Dedifferentiated amniotic fluid mesenchymal stem cell (primary cell): ENCODE results near the gene HLF.
"Not testable (repeated sequence)": the region's sequence is repeated elsewhere in the genome, so short reads cannot be mapped to it uniquely, and the experiment has no call there.

Experiments used
- DNase-seq: peaks from one replicate; pipeline ENCODE4 v3.0.0-alpha.2; 2016; ENCODE audit errors: extremely low spot score

The HLF gene

DNA sequence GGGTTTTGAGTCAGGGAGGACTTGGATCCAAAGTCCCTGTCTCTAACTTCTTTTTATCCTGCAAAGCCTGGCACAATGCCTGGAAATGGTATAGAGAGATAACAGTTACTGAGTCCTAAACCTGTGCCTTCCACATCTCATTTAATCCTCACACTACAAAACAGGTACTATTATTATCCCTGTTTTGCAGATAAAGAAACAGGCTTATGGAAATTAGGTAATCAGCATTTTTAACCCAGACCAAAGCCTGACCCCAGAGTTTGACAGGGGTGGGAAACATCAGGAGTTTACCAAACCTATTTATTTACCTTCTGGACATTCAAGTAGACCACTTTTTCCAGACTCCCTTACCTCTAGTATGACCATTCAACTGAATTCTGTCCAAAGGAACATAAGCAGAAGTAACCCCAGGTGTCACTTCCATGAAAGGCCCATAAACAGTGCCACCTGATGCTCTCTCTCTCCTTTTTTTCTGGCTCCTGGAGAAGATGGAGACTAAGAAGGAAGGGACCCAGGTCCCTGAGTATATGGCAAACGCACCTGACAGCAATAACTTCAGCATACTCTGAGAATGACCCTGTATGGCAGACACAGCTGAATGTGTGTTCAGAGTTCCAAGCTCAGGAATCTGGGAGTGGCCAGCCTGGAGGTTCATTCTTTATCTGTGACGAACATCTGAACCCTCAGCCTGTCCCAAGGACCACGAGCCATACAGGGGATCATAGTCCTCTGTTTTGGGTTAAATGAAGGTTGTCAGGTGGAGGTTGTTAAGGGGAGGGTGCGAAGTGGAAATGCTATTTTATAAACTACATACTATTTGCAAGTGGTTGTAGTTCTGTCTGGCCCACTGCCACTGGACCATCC, 62.7 kb downstream of the HLF start:
- DNase-seq, result no peak

- DNase-seq, result not testable (repeated sequence)
Observed at GRCh38 chr17:55328514-55328913, 63.8 kb downstream of the HLF start.

DNA sequence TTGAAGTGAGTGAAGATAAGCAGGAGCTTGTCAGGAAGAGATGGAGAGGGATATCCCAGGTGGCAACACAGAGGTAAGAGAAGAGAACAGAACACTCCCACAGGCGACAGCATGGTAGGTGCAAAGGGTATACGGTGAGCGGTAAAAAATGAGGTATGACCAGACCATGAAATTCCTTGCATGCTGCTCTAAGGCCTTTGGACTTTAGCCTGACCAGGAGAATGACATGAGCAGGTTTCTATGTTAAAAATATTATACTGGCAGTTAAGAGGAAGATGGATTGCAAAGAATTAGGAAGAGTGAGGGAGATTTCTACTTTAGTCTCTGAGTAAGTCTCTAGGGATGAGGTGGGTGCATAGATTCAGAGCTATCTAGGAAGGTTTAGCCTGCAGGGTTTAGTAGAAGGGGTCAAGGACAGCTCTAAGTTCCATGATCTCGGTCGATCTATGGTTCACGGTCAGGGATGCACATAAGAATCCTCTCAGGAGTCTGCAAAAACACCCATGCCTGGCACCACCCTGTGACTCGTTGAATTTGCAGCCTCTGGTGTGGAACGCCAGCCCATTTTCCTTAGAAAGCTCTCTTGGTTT, 65.7 kb downstream of the HLF start:
- DNase-seq, result no peak

- DNase-seq, result no peak
Observed at GRCh38 chr17:55332296-55333041, 67.7 kb downstream of the HLF start.

GRCh38 chr17:55334285-55334684, 69.5 kb downstream of the HLF start:
- no peak for DNase-seq

DNA sequence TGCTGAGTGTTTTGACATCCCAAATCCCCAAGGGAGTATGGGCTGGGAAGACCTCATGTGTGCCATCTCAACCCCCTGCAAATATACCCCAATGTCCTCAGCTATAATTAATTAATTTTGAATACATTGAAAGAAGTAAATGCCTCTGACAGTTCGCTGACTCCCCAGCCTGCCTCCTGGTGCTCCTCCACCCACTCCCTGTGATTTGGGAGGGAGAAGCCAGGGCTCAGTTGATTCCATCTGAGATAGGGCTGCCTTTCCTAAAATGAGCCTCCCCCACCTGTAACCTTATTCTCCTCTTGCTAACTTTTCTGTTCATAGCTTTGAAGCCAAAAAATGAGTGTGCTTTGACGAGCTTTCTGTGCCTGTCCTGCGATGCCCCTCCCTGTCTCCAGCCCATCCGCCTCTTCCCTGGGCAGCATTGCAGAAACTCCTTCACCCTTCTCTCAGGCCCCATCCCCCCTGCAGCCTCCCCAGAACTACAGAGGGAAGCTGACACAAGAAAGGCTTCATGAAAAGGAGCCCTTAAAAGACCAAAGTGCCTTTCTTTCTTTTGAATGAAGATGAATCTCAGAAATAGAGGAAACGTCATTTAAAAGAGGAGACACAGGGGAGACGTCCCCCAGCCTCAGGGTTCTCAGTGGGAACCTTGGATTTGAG, 70.3 kb downstream of the HLF start:
- DNase-seq, result no peak

DNA sequence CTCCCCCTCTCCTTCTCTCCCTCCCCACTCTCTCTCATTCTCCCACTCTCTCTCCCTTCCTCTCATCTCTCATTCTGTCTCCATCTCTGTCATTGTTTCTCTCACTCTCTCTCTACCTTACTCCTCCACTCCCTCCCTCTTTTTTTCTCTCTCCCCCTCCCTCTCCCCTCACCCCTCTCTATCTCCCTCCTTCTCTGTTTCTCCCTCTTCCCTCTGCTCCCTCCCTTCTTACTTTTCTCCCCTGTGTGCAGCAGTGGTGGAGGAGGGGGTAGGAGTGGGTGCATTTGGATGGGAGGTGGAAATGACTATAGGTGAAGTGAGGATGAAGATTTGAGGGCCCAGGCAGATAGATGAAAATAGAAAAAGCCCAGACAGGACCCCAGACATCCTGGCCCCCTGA, 70.9 kb downstream of the HLF start:
- no peak for DNase-seq

DNA sequence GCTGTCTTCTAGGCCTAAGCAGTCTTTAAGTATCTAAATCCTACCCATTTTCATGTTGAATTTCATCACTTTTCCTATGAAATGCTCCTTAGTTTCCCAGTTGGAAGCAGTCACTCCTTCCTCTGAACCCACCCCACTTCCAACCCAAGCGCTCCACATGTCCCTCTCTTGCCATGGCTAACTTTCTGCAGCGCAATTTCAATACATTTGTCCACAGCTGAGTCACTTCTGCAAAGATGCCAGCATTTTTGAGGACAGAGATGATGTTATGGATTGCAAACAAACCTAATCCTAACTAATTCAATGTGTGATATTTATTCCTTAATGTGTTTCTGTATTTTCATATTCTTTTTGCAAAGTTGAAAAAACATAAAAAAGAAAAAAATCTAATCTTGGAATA, 71.7 kb downstream of the HLF start:
- DNase-seq, result no peak

GRCh38 chr17:55340176-55340575, 75.4 kb downstream of the HLF start:
- no peak for DNase-seq

- no peak for DNase-seq
Observed at GRCh38 chr17:55340686-55341085, 75.9 kb downstream of the HLF start.

DNA sequence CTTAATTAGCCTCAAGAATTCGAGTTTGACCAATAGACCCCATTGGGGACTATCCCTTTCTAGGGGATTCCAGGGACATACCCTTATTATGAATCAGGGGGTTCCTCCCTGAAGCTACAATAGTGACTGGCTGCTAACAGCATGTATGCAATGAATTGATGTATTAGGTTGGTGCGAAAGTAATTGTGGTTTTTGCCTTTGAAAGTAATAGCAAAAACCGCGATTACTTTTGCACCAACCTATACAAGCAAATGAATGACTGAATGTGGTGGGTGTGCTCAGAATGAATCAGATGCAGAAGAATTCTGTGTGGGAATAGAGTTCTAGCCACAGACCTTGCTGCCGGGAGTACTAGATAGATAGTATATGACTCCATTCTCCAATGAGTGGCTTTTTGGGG, 76.7 kb downstream of the HLF start:
- no peak for DNase-seq

DNA sequence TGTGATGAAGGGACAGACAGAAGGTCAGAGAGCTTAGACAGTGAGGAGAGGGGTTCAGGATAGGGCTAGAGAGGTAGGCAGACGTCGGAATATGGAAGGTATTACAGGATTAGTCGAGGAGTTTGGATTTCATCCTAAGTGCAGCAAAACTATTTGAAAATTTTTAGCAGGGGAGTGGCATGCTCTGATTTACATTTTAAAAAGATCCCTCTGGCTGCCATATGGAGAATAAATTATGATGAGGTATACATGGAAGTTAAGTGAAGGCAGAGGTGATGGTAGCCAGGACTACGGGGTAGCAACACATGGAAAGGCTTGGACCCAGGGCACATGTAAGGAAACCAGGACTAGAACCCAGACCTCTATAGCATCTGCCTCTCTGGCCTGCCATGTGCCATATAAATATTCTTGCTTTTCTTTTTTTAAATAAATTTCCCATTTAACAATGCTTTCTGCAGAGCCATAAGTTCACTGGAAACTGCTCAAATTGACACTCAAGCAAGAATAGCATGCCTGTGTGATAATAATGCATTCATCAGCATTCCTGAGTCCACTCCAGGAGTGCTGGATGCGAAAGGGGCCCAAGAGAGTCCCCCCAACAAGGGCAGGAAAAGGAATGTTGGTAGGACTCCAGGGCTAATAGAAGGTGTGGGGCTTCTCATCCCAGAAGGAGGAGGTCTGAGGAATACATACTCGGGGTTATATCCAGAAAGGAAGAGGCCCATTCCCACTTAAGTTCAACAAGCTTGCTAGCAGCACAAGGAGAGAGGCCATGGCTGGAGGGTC, 78.2 kb downstream of the HLF start:
- DNase-seq, result no peak

- no peak for DNase-seq
Observed at GRCh38 chr17:55343900-55344513, 79.2 kb downstream of the HLF start.

GRCh38 chr17:55344514-55344997, 79.8 kb downstream of the HLF start:
- DNase-seq, result no peak

DNA sequence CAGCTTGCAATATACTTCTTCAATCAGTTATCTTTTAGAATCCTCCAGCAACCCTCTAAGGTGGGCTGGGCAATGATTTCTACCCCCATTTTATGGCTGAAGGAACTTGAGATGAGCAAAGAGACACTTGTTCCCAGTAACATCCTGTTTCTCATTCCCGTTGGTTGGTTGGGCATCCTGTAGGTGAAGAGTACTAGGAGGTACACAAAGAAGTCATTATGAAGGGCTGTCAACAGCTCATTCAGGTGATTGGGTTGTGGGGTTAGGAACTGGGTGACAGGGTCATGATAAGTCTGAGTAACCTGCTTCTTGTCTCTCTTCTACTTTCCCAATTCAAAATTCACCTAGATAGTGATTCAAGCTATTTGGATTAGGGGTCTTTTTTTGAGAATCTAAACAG, 80.4 kb downstream of the HLF start:
- no peak for DNase-seq

DNA sequence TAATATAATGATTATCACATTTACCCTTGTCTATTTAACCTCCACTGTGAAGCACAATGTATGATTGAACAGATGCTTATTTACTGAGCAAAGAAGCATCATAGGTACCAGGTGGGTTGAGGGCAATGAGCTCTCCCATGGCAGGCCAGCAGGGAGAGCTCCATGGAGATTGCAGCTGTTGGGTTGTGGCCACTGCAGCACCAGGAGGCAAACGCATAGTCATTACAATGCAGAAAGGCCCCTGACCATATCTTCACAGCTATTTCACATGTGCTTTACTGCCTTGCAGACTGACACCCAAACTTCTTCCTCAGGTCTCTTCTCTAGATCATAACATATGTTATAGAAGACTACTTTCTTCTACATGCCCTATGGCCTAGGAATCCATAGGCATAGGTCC, 81.9 kb downstream of the HLF start:
- DNase-seq, result no peak

- no peak for DNase-seq
Observed at GRCh38 chr17:55347341-55347740, 82.6 kb downstream of the HLF start.

DNA sequence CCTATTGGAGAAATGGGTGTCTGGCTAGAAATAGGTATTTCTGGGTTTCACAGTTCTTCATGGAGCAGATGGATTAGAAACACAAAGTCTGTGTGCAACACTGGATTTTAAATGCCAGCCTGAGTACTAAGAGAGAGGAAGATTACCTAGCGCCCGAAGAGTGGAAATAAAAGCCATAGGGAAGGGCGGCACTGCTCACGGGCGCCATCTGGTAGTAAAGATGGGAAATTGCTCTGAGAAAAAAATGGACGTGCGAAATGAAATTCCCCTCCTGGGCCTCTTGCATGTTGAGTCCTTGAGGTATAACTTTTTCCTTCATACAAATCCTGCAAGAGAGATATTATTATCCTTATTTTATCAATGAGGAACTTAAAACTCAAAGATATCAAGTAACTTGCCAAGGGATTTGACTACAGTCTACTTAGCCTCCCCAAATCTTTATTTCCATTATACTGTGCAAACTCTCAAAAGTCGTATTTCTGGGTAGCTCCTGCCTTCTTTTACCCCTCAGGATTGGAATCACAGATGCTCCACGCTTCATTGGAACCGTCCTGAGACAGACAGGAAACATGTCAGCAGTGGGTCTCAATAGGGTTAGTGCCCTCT, 84.1 kb downstream of the HLF start:
- DNase-seq, result peak; percentile 63

DNA sequence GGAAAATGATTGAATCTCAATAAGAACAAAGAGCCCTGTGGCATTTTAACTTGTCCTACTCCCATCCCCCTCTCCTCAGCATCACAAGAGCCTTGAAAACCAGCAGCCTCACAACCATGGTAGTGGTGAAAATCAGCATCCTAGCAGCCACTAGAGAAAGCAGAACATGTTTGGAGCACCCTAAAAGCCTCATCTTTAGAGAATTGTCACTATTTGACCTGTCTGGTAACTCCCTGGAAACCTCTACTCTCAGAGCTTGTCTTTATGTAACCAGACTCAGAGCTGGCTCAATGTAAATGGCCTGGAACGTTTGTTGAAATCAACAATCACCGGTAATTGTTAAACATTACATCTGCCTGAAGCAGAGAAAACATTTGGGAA, 86.1 kb downstream of the HLF start:
- no peak for DNase-seq

- no peak for DNase-seq
Observed at GRCh38 chr17:55351226-55351625, 86.5 kb downstream of the HLF start.

DNA sequence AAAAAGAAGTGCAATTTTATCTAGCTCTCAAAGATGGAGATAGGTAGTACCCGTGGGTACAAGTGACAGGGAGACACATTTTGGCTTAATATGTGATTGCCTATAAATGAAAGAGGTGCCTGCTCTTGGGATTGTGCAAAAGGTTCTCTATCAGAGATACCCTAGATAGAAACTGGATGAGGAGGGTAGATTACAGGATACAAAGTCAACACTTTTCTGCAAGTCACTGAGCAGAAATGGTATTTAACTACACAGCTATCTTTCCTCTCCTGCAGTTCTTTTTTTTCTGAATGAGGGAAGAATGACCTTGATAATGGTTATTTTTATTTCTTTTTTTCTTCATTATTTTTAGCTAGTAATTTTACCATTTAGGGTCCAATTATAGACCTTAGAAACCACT, 89.2 kb downstream of the HLF start:
- no peak for DNase-seq
